KMS-11 (cell line): ENCODE results near the gene RTP1.

Experiments
- H2AFZ ChIP-seq: fragments of 200-600 bp; sonication (generic); 2 replicates; pipeline ENCODE4 v1.6.1; 2016; ENCODE audit warnings: antibody characterized with exemption, mixed run types, low read depth
- H3K27ac ChIP-seq: fragments of 200-600 bp; sonication (generic); 2 replicates; pipeline ENCODE4 v1.6.1; 2016; ENCODE audit warnings: mild to moderate bottlenecking, mixed run types
- H3K27me3 ChIP-seq: fragments of 200-600 bp; sonication (generic); 2 replicates; pipeline ENCODE4 v1.6.1; 2017; ENCODE audit warnings: mild to moderate bottlenecking, low read depth, mixed run types, moderate library complexity; ENCODE audit not compliant: insufficient read depth
- H3K36me3 ChIP-seq: fragments of 200-600 bp; sonication (generic); 2 replicates; pipeline ENCODE4 v1.6.1; 2017; ENCODE audit warnings: mild to moderate bottlenecking, mixed run types; ENCODE audit not compliant: insufficient read depth
- H3K4me1 ChIP-seq: fragments of 200-600 bp; sonication (generic); 2 replicates; pipeline ENCODE4 v1.6.1; 2016; ENCODE audit warnings: mild to moderate bottlenecking, low read depth, mixed run types; ENCODE audit not compliant: poor library complexity, severe bottlenecking
- H3K4me2 ChIP-seq: fragments of 200-600 bp; sonication (generic); 2 replicates; pipeline ENCODE4 v1.7.0; 2016; ENCODE audit warnings: mild to moderate bottlenecking, mixed run types
- H3K4me3 ChIP-seq: fragments of 200-600 bp; sonication (generic); IDR thresholded peaks from 2 replicates; pipeline ENCODE4 v1.6.1; 2017; ENCODE audit warnings: low read depth, low read length, mixed read lengths; ENCODE audit not compliant: insufficient read depth
- H3K79me2 ChIP-seq: fragments of 200-600 bp; sonication (generic); 2 replicates; pipeline ENCODE4 v1.6.1; 2016; ENCODE audit warnings: low read depth, mixed run types; ENCODE audit not compliant: insufficient read depth
- H3K9ac ChIP-seq: fragments of 200-600 bp; sonication (generic); 2 replicates; pipeline ENCODE4 v1.6.1; 2016; ENCODE audit warnings: mild to moderate bottlenecking, mixed run types
- H4K20me1 ChIP-seq: fragments of 200-600 bp; sonication (generic); 2 replicates; pipeline ENCODE4 v1.6.1; 2016; ENCODE audit warnings: mild to moderate bottlenecking, mixed run types; ENCODE audit not compliant: insufficient read depth
- TF ChIP-seq, protein P1 (sequence below): fragments of 200-600 bp; sonication (generic); conservative IDR thresholded peaks from 2 replicates; pipeline ENCODE4 v1.6.1; 2017; ENCODE audit warnings: low read depth, mild to moderate bottlenecking, antibody characterized with exemption, low read length, moderate library complexity, mixed read lengths

RTP1 gene, protein sequence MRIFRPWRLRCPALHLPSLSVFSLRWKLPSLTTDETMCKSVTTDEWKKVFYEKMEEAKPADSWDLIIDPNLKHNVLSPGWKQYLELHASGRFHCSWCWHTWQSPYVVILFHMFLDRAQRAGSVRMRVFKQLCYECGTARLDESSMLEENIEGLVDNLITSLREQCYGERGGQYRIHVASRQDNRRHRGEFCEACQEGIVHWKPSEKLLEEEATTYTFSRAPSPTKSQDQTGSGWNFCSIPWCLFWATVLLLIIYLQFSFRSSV

DNA sequence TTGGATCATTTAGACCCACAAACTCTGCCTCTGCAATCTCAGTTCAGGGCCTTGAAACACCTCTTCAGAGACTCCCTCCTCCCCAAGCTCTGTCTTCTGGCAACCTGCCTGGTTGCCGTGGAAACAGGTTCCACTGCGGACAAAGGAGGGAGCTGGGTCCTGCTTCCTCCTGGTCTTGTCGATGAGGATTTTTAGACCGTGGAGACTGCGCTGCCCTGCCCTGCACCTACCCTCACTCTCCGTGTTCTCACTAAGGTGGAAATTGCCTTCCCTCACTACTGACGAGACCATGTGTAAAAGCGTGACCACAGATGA is at the start of gene RTP1:
Gene RTP1, plus strand, starts transcription at position 152 of the 315 bp plus-strand sequence. Its CDS starts 30 bp downstream, at position 182.
- Histone ChIP-seq H4K20me1 (no peaks in the 10 kb centered on the region), H3K4me2 (no peak within 1 kb of the TSS), H3K4me3 (no peak within 1 kb of the TSS), H3K36me3 (no peaks in the 10 kb centered on the region), H3K27ac (no peak within 1 kb of the TSS), H3K4me1 (no peaks in the 10 kb centered on the region), H3K9ac (no peak within 1 kb of the TSS), H3K27me3 (no peaks in the 10 kb centered on the region), H3K79me2 (no peaks in the 10 kb centered on the region), H2AFZ (no peak within 1 kb of the TSS)
- TF ChIP-seq, protein P1, sequence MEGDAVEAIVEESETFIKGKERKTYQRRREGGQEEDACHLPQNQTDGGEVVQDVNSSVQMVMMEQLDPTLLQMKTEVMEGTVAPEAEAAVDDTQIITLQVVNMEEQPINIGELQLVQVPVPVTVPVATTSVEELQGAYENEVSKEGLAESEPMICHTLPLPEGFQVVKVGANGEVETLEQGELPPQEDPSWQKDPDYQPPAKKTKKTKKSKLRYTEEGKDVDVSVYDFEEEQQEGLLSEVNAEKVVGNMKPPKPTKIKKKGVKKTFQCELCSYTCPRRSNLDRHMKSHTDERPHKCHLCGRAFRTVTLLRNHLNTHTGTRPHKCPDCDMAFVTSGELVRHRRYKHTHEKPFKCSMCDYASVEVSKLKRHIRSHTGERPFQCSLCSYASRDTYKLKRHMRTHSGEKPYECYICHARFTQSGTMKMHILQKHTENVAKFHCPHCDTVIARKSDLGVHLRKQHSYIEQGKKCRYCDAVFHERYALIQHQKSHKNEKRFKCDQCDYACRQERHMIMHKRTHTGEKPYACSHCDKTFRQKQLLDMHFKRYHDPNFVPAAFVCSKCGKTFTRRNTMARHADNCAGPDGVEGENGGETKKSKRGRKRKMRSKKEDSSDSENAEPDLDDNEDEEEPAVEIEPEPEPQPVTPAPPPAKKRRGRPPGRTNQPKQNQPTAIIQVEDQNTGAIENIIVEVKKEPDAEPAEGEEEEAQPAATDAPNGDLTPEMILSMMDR, result no peak

DNA sequence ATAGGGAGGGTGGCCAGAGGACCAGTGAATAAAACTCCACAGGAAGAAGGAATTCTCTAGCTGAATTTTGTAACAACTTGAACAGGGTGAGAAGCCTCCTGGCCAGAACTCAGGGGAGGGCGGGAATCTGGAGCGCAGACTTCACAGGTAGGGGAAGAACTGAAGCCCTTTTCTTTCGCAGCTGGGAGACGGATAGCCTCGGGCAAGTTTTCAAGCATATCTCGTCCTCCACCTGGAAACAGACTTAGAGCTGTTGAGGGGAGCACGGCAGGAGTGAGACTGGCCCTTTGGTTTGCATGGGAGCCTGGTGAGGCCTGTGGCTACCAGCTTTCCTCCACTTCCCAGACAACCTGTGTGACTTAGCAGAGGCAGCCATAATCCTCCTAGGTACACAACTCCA is 47.1 kb upstream of the RTP1 start:
- H3K4me2 ChIP-seq, result no peak overlapping the region
- TF ChIP-seq, protein P1, result no peak
- H3K4me3 ChIP-seq, result no peak overlapping the region
- H3K27me3 ChIP-seq, result no peaks in the 10 kb centered on the region
- no peak overlapping the region for H3K9ac ChIP-seq
- H3K27ac ChIP-seq, result no peak overlapping the region
- no peak overlapping the region for H2AFZ ChIP-seq
- no peaks in the 10 kb centered on the region for H4K20me1 ChIP-seq
- H3K79me2 ChIP-seq, result no peaks in the 10 kb centered on the region
- H3K4me1 ChIP-seq, result no peaks in the 10 kb centered on the region
- no peaks in the 10 kb centered on the region for H3K36me3 ChIP-seq

DNA sequence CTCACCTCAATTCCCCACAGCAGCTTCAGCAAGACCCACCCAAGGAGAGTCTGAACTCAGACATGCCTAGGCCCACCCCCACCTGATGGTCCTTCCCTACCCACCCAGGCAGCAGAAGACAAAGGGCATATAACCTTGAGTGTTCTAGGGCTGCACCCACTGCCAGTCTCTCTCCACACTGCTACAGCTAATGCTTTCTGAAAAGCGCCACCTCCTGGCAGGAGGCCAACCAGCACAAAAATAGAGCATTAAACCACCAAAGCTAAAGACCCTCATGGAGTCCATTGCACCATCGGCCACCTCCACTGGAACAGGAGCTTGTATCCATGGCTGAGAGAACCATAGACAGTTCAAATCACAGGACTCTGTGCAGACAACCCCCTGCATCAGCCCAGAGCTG is 46.7 kb upstream of the RTP1 start:
- Histone ChIP-seq H3K4me1 (no peaks in the 10 kb centered on the region), H3K27ac (no peak overlapping the region), H3K9ac (no peak overlapping the region), H3K36me3 (no peaks in the 10 kb centered on the region), H3K4me3 (no peak overlapping the region), H3K4me2 (no peak overlapping the region), H3K79me2 (no peaks in the 10 kb centered on the region), H4K20me1 (no peaks in the 10 kb centered on the region), H3K27me3 (no peaks in the 10 kb centered on the region), H2AFZ (no peak overlapping the region)
- TF ChIP-seq, protein P1, result no peak

DNA sequence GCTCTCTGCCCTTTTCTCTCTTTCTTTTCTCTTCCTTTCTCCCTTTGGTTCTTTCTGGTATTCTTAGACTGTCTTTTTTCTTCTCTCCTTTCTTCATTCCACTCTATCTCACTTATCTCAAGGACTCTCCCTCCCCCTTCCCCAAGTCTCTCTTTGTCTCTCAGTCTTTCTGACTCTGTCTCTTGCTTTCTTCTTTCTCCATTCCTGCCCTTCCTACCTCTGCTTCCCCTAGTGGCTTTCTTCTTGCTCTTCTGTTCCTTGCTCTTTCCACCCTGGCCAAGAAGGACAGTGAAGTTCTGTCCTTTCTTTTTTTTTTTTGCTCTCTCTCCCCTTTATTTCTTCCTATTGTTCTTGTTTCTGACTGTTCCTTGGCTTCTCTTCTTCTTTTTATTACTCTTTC is 35.7 kb upstream of the RTP1 start:
- Histone ChIP-seq H3K36me3 (no peaks in the 10 kb centered on the region), H3K9ac (no peak overlapping the region), H4K20me1 (no peaks in the 10 kb centered on the region), H3K4me3 (no peak overlapping the region), H3K4me2 (no peak overlapping the region), H3K79me2 (no peaks in the 10 kb centered on the region), H3K4me1 (no peaks in the 10 kb centered on the region), H3K27ac (no peak overlapping the region), H2AFZ (no peak overlapping the region), H3K27me3 (no peaks in the 10 kb centered on the region)
- TF ChIP-seq, protein P1, result no peak
